MM.1S (cell line): Measurements from ENCODE around the gene CREB1.

Experiments
- EZH2 ChIP-seq: fragments of 300-600 bp; sonication (generic); optimal IDR thresholded peaks from 2 replicates; pipeline ENCODE3; 2017; ENCODE audit warnings: low read depth, mild to moderate bottlenecking, antibody characterized with exemption, low read length, mixed read lengths
- EZH2phosphoT487 ChIP-seq: fragments of 300-600 bp; sonication (generic); IDR thresholded peaks from 2 replicates; pipeline ENCODE4 v1.6.1; 2018; ENCODE audit warnings: antibody characterized with exemption, low read length
- TF ChIP-seq, protein P1 (sequence below): fragments of 300-600 bp; sonication (generic); IDR thresholded peaks from 2 replicates; pipeline ENCODE4 v1.5.1; 2016; ENCODE audit warnings: antibody characterized with exemption, low read length, mixed read lengths

DNA sequence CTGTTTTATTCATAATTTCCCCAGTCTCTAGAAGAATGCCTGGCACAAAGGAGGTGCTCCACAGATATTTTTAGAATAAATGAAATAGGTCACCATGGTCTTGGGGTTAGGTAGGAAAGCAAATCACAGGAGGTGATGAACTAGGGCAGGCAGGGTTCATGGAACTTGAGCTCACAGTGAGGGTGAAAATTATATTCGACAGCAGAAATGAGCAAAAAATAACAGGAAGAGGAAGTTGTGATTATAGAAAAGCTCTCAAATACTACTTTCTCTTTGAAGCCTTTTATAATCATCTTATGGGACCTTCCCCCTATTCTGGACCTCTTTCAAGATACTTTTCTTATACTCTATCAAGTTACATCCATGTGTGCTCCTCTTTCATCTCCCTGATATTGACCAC, 4.5 kb upstream of the CREB1 start:
- TF ChIP-seq, protein P1, sequence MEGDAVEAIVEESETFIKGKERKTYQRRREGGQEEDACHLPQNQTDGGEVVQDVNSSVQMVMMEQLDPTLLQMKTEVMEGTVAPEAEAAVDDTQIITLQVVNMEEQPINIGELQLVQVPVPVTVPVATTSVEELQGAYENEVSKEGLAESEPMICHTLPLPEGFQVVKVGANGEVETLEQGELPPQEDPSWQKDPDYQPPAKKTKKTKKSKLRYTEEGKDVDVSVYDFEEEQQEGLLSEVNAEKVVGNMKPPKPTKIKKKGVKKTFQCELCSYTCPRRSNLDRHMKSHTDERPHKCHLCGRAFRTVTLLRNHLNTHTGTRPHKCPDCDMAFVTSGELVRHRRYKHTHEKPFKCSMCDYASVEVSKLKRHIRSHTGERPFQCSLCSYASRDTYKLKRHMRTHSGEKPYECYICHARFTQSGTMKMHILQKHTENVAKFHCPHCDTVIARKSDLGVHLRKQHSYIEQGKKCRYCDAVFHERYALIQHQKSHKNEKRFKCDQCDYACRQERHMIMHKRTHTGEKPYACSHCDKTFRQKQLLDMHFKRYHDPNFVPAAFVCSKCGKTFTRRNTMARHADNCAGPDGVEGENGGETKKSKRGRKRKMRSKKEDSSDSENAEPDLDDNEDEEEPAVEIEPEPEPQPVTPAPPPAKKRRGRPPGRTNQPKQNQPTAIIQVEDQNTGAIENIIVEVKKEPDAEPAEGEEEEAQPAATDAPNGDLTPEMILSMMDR, result no peak
- TF ChIP-seq EZH2 (no peak), EZH2phosphoT487 (no peak)
